ENCODE measurements around the gene YDJC.
"Not testable (repeated sequence)": the region's sequence is repeated elsewhere in the genome, so short reads cannot be mapped to it uniquely, and the experiment has no call there.

Gene YDJC

GRCh38 chr22:21631025-21631424, 1.2 kb upstream of the YDJC start:
- DNase-seq: no peak

GRCh38 chr22:21628386-21629254, 1.2 kb downstream of the YDJC start:
- DNase-seq: no peak

GRCh38 chr22:21626735-21627469, 2.9 kb downstream of the YDJC start:
- DNase-seq: no peak

GRCh38 chr22:21626073-21626734, 3.6 kb downstream of the YDJC start:
- DNase-seq: no peak

GRCh38 chr22:21624880-21625791, 4.7 kb downstream of the YDJC start:
- no peak for DNase-seq

DNA sequence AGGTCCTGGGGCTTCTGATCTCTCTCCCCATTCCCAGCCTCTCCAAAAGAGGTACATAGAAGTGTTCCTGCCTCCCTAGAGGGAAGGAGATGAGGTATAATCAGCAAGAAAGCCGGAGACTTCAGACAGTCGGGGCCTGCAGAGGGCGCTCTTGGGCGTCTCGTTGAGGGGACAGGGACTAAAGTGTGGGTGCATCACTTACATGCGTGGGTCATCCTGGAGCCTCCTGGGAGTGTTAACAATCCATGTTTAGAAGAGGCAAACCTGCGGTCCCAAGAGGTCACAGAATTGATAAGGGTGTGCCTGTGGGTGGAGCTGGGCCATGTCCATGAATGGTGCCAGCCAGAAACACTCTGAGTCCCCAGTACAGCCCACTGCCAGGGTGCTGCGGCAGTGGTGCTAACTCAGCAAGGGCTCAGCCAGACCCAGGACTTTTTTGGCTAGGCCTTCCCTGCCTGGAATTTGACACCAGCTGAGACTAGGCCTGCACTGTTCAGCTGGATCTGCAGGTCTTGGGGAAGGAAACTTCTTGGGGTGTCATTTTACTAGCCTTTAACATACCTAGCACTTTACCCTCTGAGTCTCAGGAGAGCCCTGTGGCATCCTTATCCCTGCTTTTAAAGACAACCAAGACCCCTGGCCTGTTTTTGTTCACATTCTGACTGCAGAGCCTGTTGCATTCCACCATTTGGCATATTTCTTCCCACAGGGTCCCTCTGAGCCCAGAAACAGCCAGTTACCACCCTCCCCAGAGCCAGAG, 5.5 kb downstream of the YDJC start:
- DNase-seq: peak in 2 of 5 experiments; percentile 26 to 27

DNA sequence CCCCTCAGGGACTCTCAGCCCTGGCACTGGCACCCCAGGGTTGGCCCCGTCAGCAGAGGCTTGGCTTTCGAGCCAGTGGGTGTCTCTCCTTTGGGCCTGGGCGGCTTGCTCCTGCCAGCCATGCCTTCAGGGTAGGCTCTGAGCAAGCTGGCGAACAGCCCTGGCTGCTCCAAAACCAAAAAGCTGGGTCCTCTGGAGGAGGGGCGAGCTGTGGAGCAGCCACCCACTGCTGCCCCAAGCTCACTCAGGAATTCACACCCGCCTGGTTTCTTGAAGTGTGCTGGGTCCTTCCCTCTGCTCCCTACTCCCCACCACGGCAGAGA, 6.2 kb downstream of the YDJC start:
- no peak for DNase-seq

- no peak for DNase-seq
Observed at GRCh38 chr22:21622919-21623647, 6.7 kb downstream of the YDJC start.

DNA sequence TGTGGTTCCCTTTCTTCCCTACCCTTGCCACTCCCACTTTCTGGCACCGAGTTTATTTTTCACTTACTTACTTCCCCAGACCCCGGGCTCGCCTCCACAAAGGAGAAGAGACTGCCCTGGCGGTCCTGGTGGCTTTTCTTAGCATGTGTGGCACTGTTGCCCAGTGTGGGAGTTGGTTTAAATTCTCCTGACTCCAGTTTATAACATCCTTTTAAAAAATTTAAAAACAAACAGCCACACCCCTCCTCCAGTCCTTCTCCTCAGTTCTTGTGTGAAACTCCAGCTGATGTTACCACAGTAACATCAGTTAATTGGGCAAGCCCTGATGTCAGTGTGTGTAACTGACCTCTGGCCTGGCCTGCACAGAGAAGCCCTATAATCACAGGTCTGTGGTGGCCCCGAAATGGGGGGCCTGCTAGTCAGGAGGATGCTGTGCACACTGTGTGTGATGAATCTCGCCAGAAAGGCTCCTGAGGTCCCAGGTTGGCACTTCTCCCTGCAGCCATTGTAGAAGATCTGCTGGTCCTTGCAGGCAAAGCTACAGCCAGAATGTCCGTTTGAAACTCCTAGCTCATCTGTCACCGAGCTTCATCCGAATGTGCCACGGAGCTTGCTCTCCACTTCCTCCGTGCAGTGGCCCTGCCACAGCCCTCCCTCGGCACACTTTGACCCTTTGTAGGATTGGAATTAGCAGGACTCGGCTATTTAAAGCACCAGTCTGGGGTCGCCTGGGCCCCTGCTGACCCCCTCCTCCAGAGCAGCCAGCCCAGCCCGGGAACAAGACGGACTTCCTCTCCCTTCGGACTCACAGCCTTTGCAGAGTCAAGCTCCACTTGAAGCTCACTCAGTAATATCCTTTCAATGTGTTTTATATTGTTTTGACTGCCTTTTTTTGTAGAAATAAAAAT, 7.6 kb downstream of the YDJC start:
- DNase-seq: no peak

GRCh38 chr22:21621025-21621424, 8.8 kb downstream of the YDJC start:
- DNase-seq: no peak

DNA sequence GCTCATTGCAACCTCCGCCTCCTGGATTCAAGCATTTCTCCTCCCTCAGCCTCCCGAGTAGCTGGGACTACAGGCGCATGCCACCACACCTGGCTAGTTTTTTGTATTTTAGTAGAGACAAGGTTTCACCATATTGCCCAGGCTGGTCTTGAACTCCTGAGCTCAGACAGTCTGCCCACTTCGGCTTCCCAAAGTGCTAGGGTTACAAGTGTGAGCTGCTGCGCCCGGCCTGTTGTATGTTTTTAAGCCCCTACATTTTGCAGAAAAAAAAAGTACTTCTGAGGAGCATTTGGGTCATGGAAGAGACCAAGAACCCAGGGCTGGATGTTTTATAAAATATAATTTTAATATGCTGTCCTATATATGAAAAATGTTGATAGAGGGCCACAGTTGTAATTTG, 12.5 kb downstream of the YDJC start:
- DNase-seq: not testable (repeated sequence)

- DNase-seq: no peak
Observed at GRCh38 chr22:21615731-21616130, 14.1 kb downstream of the YDJC start.

GRCh38 chr22:21613553-21614233, 16.1 kb downstream of the YDJC start:
- no peak for DNase-seq

GRCh38 chr22:21612858-21613257, 17.0 kb downstream of the YDJC start:
- no peak for DNase-seq

DNA sequence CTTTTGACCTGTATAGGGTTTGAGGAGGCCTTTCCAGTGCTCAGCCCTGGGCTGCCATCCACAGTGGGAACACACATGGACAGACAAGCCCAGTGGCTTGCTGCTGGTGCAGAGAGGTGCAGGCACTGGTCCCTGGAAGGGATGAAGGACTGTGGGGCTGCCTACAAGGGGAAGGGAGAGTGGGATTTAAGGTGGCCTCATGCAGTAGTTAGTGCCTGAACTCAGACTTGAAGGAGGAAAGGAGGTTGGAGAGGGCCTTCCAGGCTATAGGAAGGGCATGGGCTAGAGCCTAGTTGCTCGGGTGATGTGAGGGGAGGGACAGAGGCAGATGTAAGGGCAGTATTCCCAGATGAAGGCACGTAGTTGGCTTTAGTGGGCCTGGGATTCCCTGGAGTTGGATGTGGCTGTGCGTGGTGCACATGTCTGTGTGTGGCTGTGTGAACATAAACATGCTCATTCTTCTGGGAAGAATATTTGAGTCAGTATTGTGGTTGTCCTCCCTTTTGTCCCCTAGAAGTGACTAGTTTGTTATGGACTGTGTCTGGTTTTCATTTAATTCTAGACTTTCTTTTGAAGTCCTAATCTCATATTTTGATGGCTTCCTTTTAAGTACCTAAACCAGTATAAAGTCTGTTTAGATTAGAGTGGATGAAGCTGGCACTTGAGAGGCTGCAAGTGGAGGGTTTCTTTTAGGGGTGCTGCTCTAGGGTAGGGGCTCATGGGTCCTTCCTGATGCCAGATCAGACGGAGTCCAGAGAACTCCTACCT, 18.4 kb downstream of the YDJC start:
- no peak for DNase-seq

GRCh38 chr22:21609556-21610157, 20.2 kb downstream of the YDJC start:
- not testable (repeated sequence) for DNase-seq

DNA sequence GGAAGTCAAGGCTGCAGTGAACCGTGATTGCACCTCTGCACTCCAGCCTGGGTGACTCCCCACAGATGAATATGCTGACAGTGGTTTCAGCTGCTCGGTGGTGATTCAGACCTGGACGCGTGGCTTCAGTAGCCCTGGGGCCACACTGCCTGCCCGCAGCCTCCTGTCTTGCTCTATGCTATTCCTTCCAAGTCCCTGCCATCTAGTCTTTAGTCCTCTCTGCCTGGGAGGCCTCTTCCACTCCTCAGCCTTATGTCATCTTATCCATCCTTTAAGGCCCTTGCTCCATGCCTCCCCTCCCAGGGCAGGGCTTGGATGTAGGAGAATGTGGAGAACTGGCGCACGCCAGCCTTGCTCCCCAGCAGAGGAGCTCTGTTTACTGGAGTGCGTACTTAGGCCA, 23.0 kb downstream of the YDJC start:
- DNase-seq: no peak

Measured in T-helper 2 cell (primary cell).